Endothelial cell of umbilical vein (primary cell): ENCODE data around the gene TBXT. TPM values are rescaled to one million over a fixed set of nuclear protein-coding genes. Genes with fewer than 3 reads are reported as not detected.

Experiments
- BruUV-seq: library from RNA; stranded (reverse); fragments of 400-500 nt; replicated peaks from 2 replicates; lab custom pipeline; 2021; lab: Mats Ljungman, UMichigan
- CTCF ChIA-PET: fragments of 300-600, 350-600 bp; sonication (Branson Sonifier 250); formaldehyde crosslinking; loops from one replicate; lab custom pipeline; 2021; ENCODE audit warnings: antibody characterized with exemption, inconsistent platforms; lab: Charles Lee
- POLR2A ChIA-PET: fragments of 300-600, 350-600 bp; sonication (Branson Sonifier 250); formaldehyde crosslinking; loops from one replicate; lab custom pipeline; 2021; ENCODE audit warnings: antibody characterized with exemption, inconsistent platforms; lab: Charles Lee
- DNase-seq: peaks from one replicate; pipeline ENCODE4 v3.0.0-alpha.2; 2011; ENCODE audit warnings: low read depth, low spot score
- FAIRE-seq: peaks from 2 replicates; lab custom pipeline; 2011; peaks lifted over from hg19 to GRCh38; lab: Jason Lieb, UNC
- H2AFZ ChIP-seq: 2 replicates; pipeline ENCODE4 v1.6.0; 2012; ENCODE audit warnings: low read depth, low read length, control low read depth, inconsistent platforms
- H3K27ac ChIP-seq: 2 replicates; pipeline ENCODE4 v1.5.1; 2011; ENCODE audit warnings: low read depth, mild to moderate bottlenecking, control low read depth, low read length, moderate library complexity; ENCODE audit not compliant: insufficient read depth
- H3K27me3 ChIP-seq, 2 experiments: 2 replicates each; pipeline versions ENCODE4 v1.6.0 to v1.6.1; 2011; ENCODE audit warnings: low read length in 2 of 2, mixed read lengths in 1 of 2; ENCODE audit not compliant: control insufficient read depth in 2 of 2, insufficient read depth in 2 of 2
- H3K36me3 ChIP-seq, 2 experiments: 2 replicates in 1 of 2; 3 replicates in 1 of 2; pipeline ENCODE4 v1.5.1; 2011; ENCODE audit warnings: low read length in 2 of 2, mild to moderate bottlenecking in 1 of 2, moderate library complexity in 1 of 2; ENCODE audit not compliant: control insufficient read depth in 2 of 2, insufficient read depth in 2 of 2; ENCODE audit errors: extremely low read depth in 1 of 2
- H3K4me1 ChIP-seq: 3 replicates; pipeline ENCODE4 v1.5.1; 2011; ENCODE audit warnings: mild to moderate bottlenecking, low read length; ENCODE audit not compliant: control insufficient read depth, insufficient read depth; ENCODE audit errors: extremely low read depth
- H3K4me2 ChIP-seq: 2 replicates; pipeline ENCODE4 v1.6.1; 2011; ENCODE audit warnings: low read length, control low read depth, mixed read lengths; ENCODE audit not compliant: insufficient read depth
- H3K4me3 ChIP-seq, 3 experiments: fragments of 200-600 bp in 1 of 3; sonication (generic), shearing (Covaris generic) in 1 of 3; replicated peaks in 1 of 3; 2 replicates each; pipeline ENCODE4 v1.5.1; 2011 to 2016; ENCODE audit warnings: control low read depth in 3 of 3, low read length in 3 of 3, mild to moderate bottlenecking in 2 of 3, inconsistent platforms in 1 of 3, low read depth in 1 of 3, moderate library complexity in 1 of 3; ENCODE audit not compliant: insufficient read depth in 1 of 3
- H3K79me2 ChIP-seq: 2 replicates; pipeline ENCODE4 v1.6.0; 2012; ENCODE audit warnings: low read length, inconsistent platforms; ENCODE audit not compliant: control insufficient read depth, insufficient read depth
- H3K9ac ChIP-seq: replicated peaks from 2 replicates; pipeline ENCODE3; 2011; ENCODE audit warnings: low read length, control low read depth; ENCODE audit not compliant: insufficient read depth; ENCODE audit errors: extremely low read depth
- H3K9me1 ChIP-seq: replicated peaks from 3 replicates; pipeline ENCODE4 v1.6.0; 2011; ENCODE audit warnings: mild to moderate bottlenecking, low read length; ENCODE audit not compliant: control insufficient read depth, insufficient read depth; ENCODE audit errors: extremely low read depth
- H3K9me3 ChIP-seq: replicated peaks from 2 replicates; pipeline ENCODE4 v1.5.1; 2012; ENCODE audit warnings: low read length, inconsistent platforms; ENCODE audit not compliant: control insufficient read depth, insufficient read depth
- H4K20me1 ChIP-seq: replicated peaks from 2 replicates; pipeline ENCODE3; 2011; ENCODE audit warnings: mild to moderate bottlenecking, low read length; ENCODE audit not compliant: control insufficient read depth, insufficient read depth; ENCODE audit errors: extremely low read depth
- EZH2 ChIP-seq: IDR thresholded peaks from 2 replicates; pipeline ENCODE4 v1.6.1; 2012; ENCODE audit warnings: borderline replicate concordance, low read depth, mild to moderate bottlenecking, moderate library complexity, low read length, inconsistent platforms; ENCODE audit not compliant: severe bottlenecking
- FOS ChIP-seq: IDR thresholded peaks from 2 replicates; pipeline ENCODE4 v1.6.1; 2011; ENCODE audit warnings: mild to moderate bottlenecking, low read length, moderate library complexity, borderline replicate concordance; ENCODE audit not compliant: insufficient read depth
- GATA2 ChIP-seq: IDR thresholded peaks from 2 replicates; pipeline ENCODE4 v1.7.0; 2011; ENCODE audit warnings: low read depth, mild to moderate bottlenecking, moderate library complexity, mixed read lengths, low read length; ENCODE audit not compliant: insufficient read length, insufficient read depth
- JUN ChIP-seq: IDR thresholded peaks from 2 replicates; pipeline ENCODE4 v1.6.1; 2011; ENCODE audit warnings: borderline replicate concordance, low read depth; ENCODE audit not compliant: insufficient read length, insufficient read depth
- MAX ChIP-seq: IDR thresholded peaks from 2 replicates; pipeline ENCODE4 v1.6.1; 2011; ENCODE audit not compliant: insufficient read depth, insufficient read length
- MYC ChIP-seq: IDR thresholded peaks from one replicate; pipeline ENCODE4 v1.6.1; 2011; ENCODE audit warnings: mild to moderate bottlenecking, low read depth, low read length
- POLR2A ChIP-seq: IDR thresholded peaks from 2 replicates; pipeline ENCODE4 v1.6.1; 2012; ENCODE audit warnings: low read depth, mild to moderate bottlenecking, control low read depth, low read length
- POLR2AphosphoS5 ChIP-seq: IDR thresholded peaks from 2 replicates; pipeline ENCODE4 v1.6.1; 2012; ENCODE audit warnings: low read depth, mild to moderate bottlenecking, control low read depth, low read length, moderate library complexity; ENCODE audit not compliant: insufficient read depth
- dilution Hi-C: fragments of 300-500 bp; cut with MboI; formaldehyde crosslinking; loops from one replicate; pipeline ENCODE4 v1.15.0; 2019; ENCODE audit warnings: low sequenced_read_pairs; ENCODE audit not compliant: extremely low pct_ligation_motif_present
- intact Hi-C: fragments of 100-400 bp; cut with micrococcal nuclease; formaldehyde crosslinking; loops from one replicate; pipeline ENCODE4 v1.10.0; 2022
- polyA plus RNA-seq, 4 experiments: library from polyadenylated mRNA; depleted of rRNA in 3 of 4; stranded (reverse) in 3 of 4; unstranded in 1 of 4; fragments of >200 nt; gene quantifications; 2 replicates each; pipeline versions ENCODE4 v1.2.1 to v1.2.3, GENCODE V29; 2011 to 2012; ENCODE audit warnings: missing spikeins in 1 of 4
- total RNA-seq: library from RNA; stranded (reverse); gene quantifications from 2 replicates; pipeline ENCODE4 v1.2.3, GENCODE V29; 2021
- TF ChIP-seq, protein P1 (sequence below), 2 donors: IDR thresholded peaks; 1 replicate in 1 of 2; 2 replicates in 1 of 2; pipeline ENCODE4 v1.5.1; 2011; ENCODE audit warnings: low read length in 2 of 2, mild to moderate bottlenecking in 2 of 2, moderate library complexity in 2 of 2, control low read depth in 1 of 2, inconsistent platforms in 1 of 2, low read depth in 1 of 2; ENCODE audit not compliant: insufficient read depth in 1 of 2; ENCODE audit errors: extremely low read depth in 1 of 2

The TBXT gene
- total and polyA plus RNA-seq, 2 donors (not counting 3 experiments of a cell fraction or from before 2014, with no cell fraction given) = not detected

DNA sequence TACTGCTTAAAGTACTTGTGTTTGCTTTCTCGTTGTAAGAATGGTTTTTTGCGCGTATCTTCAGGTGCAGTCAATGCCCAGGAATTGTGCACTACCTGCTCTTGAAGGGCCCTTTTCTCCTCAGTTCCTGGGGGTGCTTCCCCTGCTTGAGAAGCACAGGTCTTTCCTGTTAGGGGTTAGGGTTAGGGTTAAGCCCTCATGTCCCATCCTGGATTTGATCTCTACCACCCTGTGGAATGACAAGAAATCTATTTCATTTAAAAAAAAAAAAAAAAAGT, 39.6 kb upstream of the TBXT start:
- Histone ChIP-seq H3K9me1 (no peaks in the 10 kb centered on the region), H3K4me2 (no peak overlapping the region), H3K4me3 (no peak overlapping the region), H3K36me3 (no peaks in the 10 kb centered on the region), H3K4me1 (no peaks in the 10 kb centered on the region), H3K79me2 (no peaks in the 10 kb centered on the region), H3K9me3 (no peaks in the 10 kb centered on the region), H4K20me1 (no peaks in the 10 kb centered on the region), H3K27me3 (no peaks in the 10 kb centered on the region), H2AFZ (no peak overlapping the region), H3K9ac (no peak overlapping the region), H3K27ac (no peak overlapping the region)
- TF ChIP-seq EZH2 (no peak), FOS (no peak), POLR2AphosphoS5 (no peak), MYC (no peak), GATA2 (no peak), MAX (no peak), POLR2A (no peak), JUN (no peak)
- TF ChIP-seq, protein P1, sequence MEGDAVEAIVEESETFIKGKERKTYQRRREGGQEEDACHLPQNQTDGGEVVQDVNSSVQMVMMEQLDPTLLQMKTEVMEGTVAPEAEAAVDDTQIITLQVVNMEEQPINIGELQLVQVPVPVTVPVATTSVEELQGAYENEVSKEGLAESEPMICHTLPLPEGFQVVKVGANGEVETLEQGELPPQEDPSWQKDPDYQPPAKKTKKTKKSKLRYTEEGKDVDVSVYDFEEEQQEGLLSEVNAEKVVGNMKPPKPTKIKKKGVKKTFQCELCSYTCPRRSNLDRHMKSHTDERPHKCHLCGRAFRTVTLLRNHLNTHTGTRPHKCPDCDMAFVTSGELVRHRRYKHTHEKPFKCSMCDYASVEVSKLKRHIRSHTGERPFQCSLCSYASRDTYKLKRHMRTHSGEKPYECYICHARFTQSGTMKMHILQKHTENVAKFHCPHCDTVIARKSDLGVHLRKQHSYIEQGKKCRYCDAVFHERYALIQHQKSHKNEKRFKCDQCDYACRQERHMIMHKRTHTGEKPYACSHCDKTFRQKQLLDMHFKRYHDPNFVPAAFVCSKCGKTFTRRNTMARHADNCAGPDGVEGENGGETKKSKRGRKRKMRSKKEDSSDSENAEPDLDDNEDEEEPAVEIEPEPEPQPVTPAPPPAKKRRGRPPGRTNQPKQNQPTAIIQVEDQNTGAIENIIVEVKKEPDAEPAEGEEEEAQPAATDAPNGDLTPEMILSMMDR (IDR thresholded peaks at IDR 0.05; ENCODE audit: extremely low read depth in 1 of 2, insufficient read depth in 1 of 2, low read depth in 1 of 2, low read length in 2 of 2) = no peak
- DNase-seq = no peak
- no TSS peak for BruUV-seq
- intact Hi-C loops (no loop called here), dilution Hi-C loops (no loop called here)
- CTCF ChIA-PET = no interaction called here
- FAIRE-seq = no peak
- POLR2A ChIA-PET = no interaction called here
